Fibroblast of lung (primary cell): ENCODE measurements around the gene ENO1. TPM values are rescaled to one million over a fixed set of nuclear protein-coding genes. Genes with fewer than 3 reads are reported as not detected.

Source experiments
- DNase-seq, 2 donors: peaks; one replicate each; pipeline versions ENCODE4 v3.0.0 to v3.0.0-alpha.2; 2010; ENCODE audit warnings: low read depth in 2 of 2
- H2AFZ ChIP-seq: 2 replicates; pipeline ENCODE4 v1.5.1; 2012; ENCODE audit warnings: low read length, control low read depth, inconsistent platforms
- H3K27ac ChIP-seq: 2 replicates; pipeline ENCODE4 v1.5.1; 2011; ENCODE audit warnings: low read length, control low read depth; ENCODE audit not compliant: insufficient read depth
- H3K27me3 ChIP-seq: 2 replicates; pipeline ENCODE4 v1.5.1; 2011; ENCODE audit warnings: mild to moderate bottlenecking, low read length; ENCODE audit not compliant: control insufficient read depth, insufficient read depth
- H3K36me3 ChIP-seq: 2 replicates; pipeline ENCODE4 v1.5.1; 2011; ENCODE audit warnings: low read length; ENCODE audit not compliant: control insufficient read depth, insufficient read depth
- H3K4me1 ChIP-seq: 2 replicates; pipeline ENCODE4 v1.5.1; 2011; ENCODE audit warnings: low read length; ENCODE audit not compliant: control insufficient read depth, insufficient read depth; ENCODE audit errors: extremely low read depth
- H3K4me2 ChIP-seq: 2 replicates; pipeline ENCODE4 v1.5.1; 2011; ENCODE audit warnings: low read length, control low read depth; ENCODE audit not compliant: insufficient read depth; ENCODE audit errors: extremely low read depth
- H3K4me3 ChIP-seq, 4 experiments: fragments of 200-600 bp in 1 of 4; sonication (generic) in 1 of 4; replicated peaks in 1 of 4; 2 replicates each; pipeline ENCODE4 v1.5.1; 2011 to 2016; ENCODE audit warnings: low read length in 4 of 4, low read depth in 3 of 4, mild to moderate bottlenecking in 3 of 4, control low read depth in 2 of 4, inconsistent platforms in 1 of 4, mixed read lengths in 1 of 4; ENCODE audit not compliant: insufficient read depth in 1 of 4; ENCODE audit errors: control extremely low read depth in 1 of 4
- H3K79me2 ChIP-seq: 2 replicates; pipeline ENCODE4 v1.5.1; 2012; ENCODE audit warnings: mild to moderate bottlenecking, low read length, inconsistent platforms; ENCODE audit not compliant: control insufficient read depth, insufficient read depth
- H3K9ac ChIP-seq: 2 replicates; pipeline ENCODE4 v1.5.1; 2011; ENCODE audit warnings: mild to moderate bottlenecking, low read length, control low read depth; ENCODE audit not compliant: insufficient read depth
- H3K9me3 ChIP-seq: 2 replicates; pipeline ENCODE4 v1.5.1; 2012; ENCODE audit warnings: low read depth, low read length; ENCODE audit not compliant: control insufficient read depth, insufficient read depth
- H4K20me1 ChIP-seq: 2 replicates; pipeline ENCODE4 v1.5.1; 2011; ENCODE audit warnings: low read length; ENCODE audit not compliant: control insufficient read depth, insufficient read depth; ENCODE audit errors: extremely low read depth
- EZH2 ChIP-seq: IDR thresholded peaks from 2 replicates; pipeline ENCODE4 v1.5.1; 2012; ENCODE audit warnings: low read length, control low read depth, mild to moderate bottlenecking; ENCODE audit errors: missing control alignments
- polyA plus RNA-seq, 2 donors: library from polyadenylated mRNA; depleted of rRNA in 1 of 2; stranded (reverse) in 1 of 2; unstranded in 1 of 2; fragments of >200 nt; gene quantifications; 2 replicates each; pipeline ENCODE4 v1.2.1, GENCODE V29; 2011 to 2012; ENCODE audit warnings: missing spikeins in 1 of 2
- total RNA-seq: library from RNA; depleted of rRNA; stranded (reverse); fragments of >200 nt; gene quantifications from 2 replicates; pipeline ENCODE4 v1.2.1, GENCODE V29; 2014
- TF ChIP-seq, protein P1 (sequence below), 2 donors: IDR thresholded peaks in 1 of 2; conservative IDR thresholded peaks in 1 of 2; 1 replicate in 1 of 2; 2 replicates in 1 of 2; pipeline ENCODE4 v1.5.1; 2011 to 2012; ENCODE audit warnings: low read length in 2 of 2, control low read depth in 1 of 2, inconsistent platforms in 1 of 2, low read depth in 1 of 2, mild to moderate bottlenecking in 1 of 2

Gene ENO1
- total and polyA plus RNA-seq, 2 donors (not counting 1 experiment from before 2014, with no cell fraction given): 963 to 1,177 TPM

DNA sequence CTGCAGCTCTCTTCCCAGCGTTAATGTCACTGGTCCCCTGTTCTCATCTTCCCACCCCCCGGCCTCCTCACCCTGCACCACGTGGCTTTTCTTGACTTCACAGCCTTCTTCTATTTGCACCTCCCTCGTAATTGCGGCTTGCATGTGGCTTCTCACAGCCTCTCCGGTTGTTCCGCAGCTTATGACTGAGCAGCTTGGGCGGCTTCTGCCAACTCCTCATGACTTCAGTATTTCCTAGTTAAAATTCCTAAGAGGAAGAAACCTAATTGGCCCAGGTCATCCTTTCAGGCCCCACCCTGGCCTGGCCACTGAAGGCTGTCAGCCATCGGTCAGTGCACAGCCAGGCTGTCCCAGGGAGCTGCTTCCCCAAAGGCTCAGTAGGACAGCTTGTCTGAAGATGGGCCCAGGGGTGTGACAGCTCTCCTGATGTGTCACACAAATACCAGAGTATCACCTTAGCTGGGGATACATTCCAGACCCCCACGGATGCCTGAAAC lies 52.5 kb downstream of the ENO1 start:
- Histone ChIP-seq H3K4me3 (no peak overlapping the region), H3K9ac (no peak overlapping the region), H3K79me2 (no peaks in the 10 kb centered on the region), H4K20me1 (no peaks in the 10 kb centered on the region), H3K4me1 (no peaks in the 10 kb centered on the region), H3K4me2 (no peak overlapping the region), H3K36me3 (no peaks in the 10 kb centered on the region), H3K27me3 (no peaks in the 10 kb centered on the region), H3K9me3 (no peaks in the 10 kb centered on the region), H3K27ac (no peak overlapping the region), H2AFZ (no peak overlapping the region)
- peak; percentile 39 to 91 for DNase-seq
- TF ChIP-seq, protein P1, sequence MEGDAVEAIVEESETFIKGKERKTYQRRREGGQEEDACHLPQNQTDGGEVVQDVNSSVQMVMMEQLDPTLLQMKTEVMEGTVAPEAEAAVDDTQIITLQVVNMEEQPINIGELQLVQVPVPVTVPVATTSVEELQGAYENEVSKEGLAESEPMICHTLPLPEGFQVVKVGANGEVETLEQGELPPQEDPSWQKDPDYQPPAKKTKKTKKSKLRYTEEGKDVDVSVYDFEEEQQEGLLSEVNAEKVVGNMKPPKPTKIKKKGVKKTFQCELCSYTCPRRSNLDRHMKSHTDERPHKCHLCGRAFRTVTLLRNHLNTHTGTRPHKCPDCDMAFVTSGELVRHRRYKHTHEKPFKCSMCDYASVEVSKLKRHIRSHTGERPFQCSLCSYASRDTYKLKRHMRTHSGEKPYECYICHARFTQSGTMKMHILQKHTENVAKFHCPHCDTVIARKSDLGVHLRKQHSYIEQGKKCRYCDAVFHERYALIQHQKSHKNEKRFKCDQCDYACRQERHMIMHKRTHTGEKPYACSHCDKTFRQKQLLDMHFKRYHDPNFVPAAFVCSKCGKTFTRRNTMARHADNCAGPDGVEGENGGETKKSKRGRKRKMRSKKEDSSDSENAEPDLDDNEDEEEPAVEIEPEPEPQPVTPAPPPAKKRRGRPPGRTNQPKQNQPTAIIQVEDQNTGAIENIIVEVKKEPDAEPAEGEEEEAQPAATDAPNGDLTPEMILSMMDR (conservative IDR thresholded peaks at IDR 0.05 in 1 of 2, IDR thresholded peaks at IDR 0.05 in 1 of 2; ENCODE audit: low read depth in 1 of 2, low read length in 2 of 2): no peak
- no peak for TF ChIP-seq EZH2

DNA sequence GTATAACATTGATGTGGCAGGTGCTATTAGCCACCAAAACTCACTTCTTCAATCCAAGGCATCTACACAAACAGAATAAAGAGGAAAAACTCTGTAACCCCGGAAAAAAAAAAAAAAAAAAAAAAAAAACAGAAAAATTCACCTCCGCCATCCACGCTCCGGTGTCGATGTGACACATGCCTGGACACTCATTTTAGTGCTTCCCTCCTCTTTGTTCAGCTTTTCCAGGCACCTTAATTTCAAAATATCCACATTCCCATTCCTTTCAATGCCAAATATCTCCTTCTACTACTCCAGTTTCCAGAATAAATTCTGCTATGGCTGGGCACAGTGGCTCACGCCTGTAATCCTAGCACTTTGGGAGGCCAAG lies 55.2 kb downstream of the ENO1 start:
- no peak overlapping the region for H2AFZ ChIP-seq

DNA sequence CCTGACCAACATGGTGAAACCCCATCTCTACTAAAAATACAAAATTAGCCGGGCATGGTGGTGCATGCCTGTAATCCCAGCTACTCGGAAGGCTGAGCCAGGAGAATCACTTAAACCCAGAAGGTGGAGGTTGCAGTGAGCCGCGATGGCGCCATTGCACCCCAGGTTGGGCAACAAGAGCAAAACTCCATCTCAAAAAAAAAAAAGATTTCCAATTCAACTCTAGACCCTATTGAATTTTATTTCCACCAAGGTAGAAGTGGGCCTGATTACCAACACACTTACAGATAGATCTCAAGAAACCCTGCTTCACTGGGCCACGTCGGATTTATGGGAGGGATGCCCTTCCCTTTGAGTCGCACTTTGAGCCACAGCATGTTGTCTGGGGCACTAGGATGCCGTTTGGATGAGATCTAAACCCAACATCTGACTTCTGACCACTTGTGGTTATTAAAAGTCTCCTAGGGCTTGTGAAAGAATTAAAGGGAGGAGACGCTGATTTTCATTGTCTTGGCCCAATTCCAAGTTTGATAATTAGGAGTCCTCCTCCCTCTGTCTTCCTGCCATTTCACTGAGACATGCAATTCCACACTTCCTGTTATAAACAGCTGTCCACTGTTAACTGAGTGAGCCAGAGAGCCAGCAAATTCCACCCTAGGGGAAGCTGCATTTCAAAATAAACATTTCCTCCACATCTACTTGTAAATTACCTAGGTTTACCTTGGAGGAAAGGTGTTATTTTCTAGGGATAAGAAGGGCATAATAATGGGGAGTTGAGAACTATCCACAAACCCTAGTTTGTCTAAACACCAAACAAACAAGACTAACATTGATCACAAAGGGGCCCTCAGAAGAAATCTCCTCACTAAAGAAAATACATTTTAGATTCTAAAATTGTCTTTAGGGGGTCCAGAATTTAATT lies 55.9 kb downstream of the ENO1 start:
- H3K4me3 ChIP-seq: no peak overlapping the region
- peak overlapping the region; percentile 1 for H3K4me2 ChIP-seq
- H2AFZ ChIP-seq: no peak overlapping the region
- H3K9ac ChIP-seq: no peak overlapping the region
- no peaks in the 10 kb centered on the region for H3K79me2 ChIP-seq
- no peaks in the 10 kb centered on the region for H3K27me3 ChIP-seq
- peak; percentile 82 to 94 for DNase-seq
- H3K27ac ChIP-seq: no peak overlapping the region
- H3K9me3 ChIP-seq: no peaks in the 10 kb centered on the region
- H3K4me1 ChIP-seq: peaks cover 2% of the 10 kb centered on the region
- H4K20me1 ChIP-seq: no peaks in the 10 kb centered on the region
- no peak for TF ChIP-seq EZH2
- TF ChIP-seq, protein P1 (conservative IDR thresholded peaks at IDR 0.05 in 1 of 2, IDR thresholded peaks at IDR 0.05 in 1 of 2; ENCODE audit: low read depth in 1 of 2, low read length in 2 of 2): no peak
- no peaks in the 10 kb centered on the region for H3K36me3 ChIP-seq

More for the DNA sequence above, 55.2 kb downstream of the ENO1 start:
- no peak for DNase-seq
- Histone ChIP-seq H3K4me1 (peaks cover 2% of the 10 kb centered on the region), H3K79me2 (no peaks in the 10 kb centered on the region), H3K4me3 (no peak overlapping the region), H4K20me1 (no peaks in the 10 kb centered on the region), H3K27me3 (no peaks in the 10 kb centered on the region), H3K9me3 (no peaks in the 10 kb centered on the region), H3K4me2 (no peak overlapping the region), H3K36me3 (no peaks in the 10 kb centered on the region), H3K27ac (no peak overlapping the region), H3K9ac (no peak overlapping the region)
- TF ChIP-seq EZH2: no peak
- TF ChIP-seq, protein P1 (conservative IDR thresholded peaks at IDR 0.05 in 1 of 2, IDR thresholded peaks at IDR 0.05 in 1 of 2; ENCODE audit: low read depth in 1 of 2, low read length in 2 of 2): no peak
